ENCODE data around the gene OPRM1.
A peak's percentile ranks its signal among the peaks of the same experiment; 100 is the strongest.
"Not testable (repeated sequence)": the region's sequence is repeated elsewhere in the genome, so short reads cannot be mapped to it uniquely, and the experiment has no call there.

Gene OPRM1

DNA sequence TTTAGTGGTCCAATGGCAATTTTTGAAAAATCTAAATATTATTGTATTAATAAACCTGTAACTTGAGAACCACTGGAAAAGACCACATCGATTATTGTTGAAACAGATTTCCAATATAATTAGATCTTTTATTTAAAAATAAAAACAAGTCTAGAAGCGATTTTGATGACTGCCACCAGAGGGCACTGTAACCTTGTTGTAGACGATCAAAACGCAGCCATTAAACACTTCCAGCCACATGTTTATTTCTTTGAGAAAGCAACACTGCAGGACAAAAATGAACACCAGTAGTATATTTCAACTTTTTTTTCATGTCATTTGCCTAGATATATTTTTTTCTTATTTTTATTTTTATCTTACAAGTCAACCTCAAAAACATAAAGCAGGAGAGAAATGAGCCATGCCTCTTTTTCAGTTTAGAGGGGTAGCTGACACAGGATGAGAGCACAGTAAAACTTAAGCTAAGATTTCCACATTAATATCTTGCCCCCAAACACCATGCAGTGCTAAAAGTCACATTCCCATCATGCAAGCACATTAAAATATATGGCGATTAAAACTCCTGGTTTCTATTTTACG lies 115.4 kb downstream of the OPRM1 start:
- peak; percentile 2 for DNase-seq

DNA sequence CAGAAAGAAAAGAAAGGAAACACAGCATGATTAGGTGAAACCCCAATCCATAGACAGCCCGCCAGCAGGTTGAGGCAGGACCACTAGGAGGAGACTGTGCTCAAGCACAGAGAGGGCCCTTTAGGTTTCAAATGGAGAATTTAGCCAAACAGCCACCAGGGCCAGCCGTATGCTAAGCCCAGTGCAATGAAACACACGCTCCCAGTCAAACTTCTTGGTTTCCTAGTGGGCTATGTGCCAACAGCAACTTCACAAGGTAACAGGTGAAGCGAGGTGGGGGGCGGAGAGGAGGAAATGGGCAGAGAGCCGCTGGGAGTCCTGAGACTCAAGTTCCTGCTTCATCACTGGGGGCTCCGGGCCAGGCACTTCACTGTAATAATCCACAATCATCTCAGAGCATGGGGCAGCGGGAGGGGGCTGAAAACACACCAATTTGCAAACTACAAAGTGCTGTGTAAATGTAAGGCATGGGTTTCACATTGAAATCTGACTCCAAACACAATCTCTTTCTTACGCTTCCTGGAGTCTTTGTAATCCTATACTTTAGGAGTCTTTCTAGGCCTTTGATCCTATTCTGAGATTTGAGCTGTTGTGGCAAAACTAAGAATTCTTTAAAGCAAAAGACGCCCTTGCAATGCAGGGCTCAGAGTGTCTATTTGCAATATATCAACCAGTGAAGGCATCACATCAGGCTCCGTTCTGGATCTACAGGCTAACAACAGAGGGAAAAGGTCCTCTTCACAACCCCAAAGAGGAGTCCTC lies 117.3 kb downstream of the OPRM1 start:
- DNase-seq: peak; percentile 58

DNA sequence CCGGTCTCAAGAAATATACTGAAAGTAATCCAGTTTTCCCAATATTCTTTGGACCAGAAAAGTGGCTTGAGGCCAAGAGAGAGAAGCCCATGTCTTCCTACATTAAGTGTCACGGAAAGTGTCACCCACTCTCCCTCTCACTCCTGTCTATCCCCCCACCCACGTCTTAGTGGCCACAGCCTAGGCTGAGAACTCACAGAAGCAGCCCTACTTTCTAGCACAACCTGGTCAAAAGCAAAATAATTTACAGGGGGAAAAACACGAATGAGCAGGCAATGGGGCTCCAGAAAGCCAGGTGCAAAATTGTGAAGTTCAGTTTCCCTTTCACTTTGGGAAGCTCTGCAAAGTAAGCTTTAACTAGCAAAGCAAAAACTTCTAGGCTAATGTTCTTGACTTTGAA lies 118.0 kb downstream of the OPRM1 start:
- no peak for DNase-seq

DNA sequence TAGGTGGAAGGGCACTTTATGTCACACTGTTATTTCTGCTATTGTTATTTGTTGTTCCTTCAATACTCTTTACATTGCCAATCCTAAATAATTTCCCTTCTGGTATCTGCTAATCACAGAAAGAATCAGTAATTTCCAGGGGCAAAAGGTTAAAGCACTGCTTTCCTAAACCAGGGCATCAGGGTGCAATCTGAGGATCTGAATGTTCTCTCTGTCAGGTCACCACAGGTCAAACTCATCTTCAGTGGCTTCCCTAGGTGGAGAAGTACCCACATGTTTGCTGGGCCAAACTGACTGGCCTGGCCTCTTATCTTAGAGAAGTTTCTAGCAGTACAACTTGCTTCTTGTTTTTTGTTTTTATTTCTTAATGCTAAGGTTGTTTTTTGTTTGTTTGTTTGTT lies 118.7 kb downstream of the OPRM1 start:
- no peak for DNase-seq

DNA sequence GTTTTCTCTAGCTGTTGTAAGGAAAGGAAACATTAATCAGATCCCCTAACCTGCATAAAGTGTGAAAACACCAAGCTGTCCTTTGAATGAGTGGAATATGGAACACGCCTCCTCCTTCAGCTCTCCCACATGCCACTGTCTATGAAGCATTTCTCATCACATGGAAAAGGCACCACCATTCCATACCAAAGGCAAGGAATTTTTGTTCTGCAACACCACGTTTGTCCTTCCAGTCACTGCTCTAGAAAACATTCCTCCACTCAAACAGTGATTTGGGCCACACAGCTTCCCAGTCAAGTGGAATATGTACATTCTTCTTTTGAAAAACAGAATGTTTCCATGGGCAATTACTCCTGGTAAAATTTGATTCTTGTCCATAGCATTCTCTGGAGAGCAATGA lies 120.1 kb downstream of the OPRM1 start:
- DNase-seq: no peak

DNA sequence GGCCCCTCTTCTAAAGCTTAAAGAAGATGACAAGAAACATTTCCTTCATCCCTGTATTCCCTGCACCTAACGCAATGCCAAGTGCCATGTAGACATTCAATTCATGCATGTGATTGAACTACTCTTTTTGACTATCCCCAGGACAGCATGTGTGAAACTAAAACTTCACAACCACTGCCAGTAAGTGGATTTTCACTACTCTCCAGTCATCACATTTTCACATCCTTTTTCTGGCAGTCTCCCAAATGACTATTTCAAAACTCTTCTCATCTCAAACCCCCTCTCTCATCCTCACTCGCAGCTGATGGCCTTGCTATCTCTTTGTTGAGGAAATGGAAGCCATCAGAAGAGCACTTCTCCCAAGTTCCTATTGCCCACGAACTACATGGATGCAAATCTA lies 122.6 kb downstream of the OPRM1 start:
- DNase-seq: no peak

DNA sequence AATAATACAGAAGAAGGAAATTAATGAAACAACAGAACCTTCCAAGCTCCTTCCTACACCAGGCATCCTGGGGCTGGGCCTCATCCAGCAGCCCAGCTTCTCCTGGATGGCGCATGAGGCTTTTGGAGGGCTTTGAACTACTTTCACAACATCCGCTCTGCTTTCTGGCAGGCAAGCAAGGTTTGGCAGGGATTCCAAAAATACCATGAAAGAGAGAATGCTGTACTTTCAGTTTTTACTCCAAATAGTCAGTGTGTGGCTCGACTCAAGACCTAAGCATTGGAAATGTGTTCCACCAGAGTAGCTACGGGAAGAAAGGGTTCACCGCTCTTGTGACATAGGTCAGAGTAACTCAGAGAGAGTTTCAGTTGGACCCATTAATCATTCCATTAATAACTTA lies 125.4 kb downstream of the OPRM1 start:
- DNase-seq: no peak

DNA sequence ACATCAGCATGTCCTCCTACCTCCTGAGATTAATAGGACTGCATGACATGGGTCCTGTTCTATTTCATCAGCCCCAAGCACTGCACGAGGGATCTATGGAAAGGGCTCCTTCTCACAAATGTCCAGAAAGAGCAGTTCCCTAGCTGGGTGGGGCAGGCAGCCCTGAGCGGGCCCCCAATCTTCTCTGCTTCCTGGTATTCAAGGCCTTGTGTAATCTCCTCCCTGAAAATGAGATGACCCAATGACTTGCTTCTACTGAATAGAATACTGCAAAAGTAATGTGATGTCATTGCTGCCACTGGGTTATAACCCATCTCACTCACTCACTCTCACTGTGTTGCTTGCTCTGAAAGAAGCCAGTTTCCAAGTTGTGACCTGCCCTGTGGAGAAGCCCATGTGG lies 126.4 kb downstream of the OPRM1 start:
- no peak for DNase-seq

DNA sequence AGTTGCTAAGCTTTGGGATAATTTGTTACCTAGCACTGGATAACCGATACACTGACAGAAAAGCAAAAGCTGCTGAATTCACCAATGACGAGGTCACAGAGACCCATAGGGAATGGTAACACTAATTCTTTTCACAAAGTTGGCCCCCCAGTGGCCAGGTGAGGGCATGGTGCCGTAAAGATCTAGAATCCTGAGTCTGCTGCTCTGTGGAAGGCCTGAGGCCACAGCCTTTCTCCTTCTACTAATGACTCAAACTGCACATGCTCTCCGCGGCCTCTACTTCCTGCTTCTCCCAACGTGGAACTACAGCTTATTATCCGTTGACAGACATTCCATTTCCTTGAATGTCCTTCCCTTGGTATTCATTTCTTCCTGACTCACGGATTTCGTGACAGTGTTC lies 127.1 kb downstream of the OPRM1 start:
- DNase-seq: no peak

DNA sequence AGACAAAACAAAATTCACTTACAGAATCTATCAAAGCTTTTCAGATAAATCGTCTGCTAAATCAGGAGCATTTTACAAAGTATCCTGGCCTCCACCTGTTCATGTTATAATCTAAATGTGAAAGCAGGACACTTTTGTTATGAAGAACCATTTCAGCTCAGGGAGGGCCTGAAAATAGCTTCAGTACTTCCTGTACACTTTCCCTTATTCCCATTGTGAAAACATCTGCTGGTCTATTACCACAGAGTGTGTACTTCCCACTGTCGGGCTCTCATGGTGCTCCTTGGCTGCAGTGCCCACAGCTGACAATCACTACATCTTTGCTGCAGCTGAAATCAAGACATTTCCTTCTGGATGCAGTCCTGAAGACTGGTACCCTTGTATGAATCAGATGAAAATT lies 128.1 kb downstream of the OPRM1 start:
- no peak for DNase-seq

DNA sequence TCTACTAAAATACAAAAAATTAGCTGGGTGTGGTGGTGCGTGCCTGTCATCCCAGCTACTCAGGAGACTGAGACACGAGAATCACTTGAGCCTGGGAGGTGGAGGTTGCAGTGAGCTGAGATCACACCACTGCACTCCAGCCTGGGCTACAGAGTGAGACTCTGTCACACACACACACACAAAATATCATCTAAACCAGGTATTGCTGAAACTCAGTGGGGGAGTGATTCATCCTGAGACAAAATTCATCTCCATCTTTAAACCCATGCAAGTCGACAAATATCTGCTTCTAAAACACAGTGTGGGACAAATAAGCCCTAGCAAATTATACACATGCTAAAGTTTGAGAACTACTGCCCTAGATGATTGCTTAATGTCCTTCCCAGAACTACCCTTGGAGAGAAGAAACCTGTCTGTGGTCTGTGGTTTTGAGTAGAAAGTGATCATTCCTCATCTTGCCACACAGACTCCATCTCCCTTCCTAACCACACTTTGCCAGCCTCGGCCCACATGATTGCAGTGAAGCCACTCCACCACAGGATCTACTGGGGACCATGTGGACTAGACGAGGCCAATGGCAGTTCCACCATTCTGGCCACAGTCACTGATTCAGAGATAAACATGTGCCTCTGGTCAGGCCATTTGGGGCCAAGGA lies 130.3 kb downstream of the OPRM1 start:
- no peak for DNase-seq

DNA sequence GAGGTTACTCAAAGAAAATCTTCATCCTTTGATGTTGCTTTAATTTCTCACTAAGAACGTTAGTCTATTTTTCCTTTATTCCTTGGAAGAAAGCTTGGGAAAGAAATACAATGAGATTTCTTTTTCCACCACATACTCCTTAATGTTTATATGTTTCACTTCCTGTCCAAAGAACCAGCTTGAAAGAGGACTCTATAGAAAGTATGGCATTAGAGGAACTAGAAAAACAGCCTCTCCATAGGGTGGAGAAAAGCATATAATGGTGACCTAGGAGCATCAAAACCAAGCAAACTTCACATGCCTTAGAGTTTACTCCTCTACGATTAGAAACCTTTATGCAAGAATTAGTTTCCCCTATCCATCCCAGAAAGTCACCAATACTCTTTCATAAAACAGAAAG lies 131.1 kb downstream of the OPRM1 start:
- DNase-seq: no peak

DNA sequence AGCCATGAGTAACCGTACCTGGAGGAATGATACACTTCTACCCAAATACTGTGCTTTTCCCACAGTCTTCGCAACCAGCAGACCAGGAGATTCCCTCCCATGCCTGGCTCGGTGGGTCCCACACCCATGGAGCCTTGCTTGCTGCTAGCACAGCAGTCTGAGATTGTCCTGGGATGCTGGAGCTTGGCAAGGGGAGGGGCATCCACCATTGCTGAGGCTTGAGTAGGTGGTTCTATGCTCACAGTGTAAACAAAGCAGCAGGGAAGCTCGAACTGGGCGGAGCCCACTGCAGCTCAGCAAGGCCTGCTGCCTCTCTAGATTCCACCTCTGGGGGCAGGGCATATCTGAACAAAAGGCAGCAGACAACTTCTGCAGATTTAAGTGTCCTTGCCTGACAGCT lies 133.4 kb downstream of the OPRM1 start:
- DNase-seq: not testable (repeated sequence)

DNA sequence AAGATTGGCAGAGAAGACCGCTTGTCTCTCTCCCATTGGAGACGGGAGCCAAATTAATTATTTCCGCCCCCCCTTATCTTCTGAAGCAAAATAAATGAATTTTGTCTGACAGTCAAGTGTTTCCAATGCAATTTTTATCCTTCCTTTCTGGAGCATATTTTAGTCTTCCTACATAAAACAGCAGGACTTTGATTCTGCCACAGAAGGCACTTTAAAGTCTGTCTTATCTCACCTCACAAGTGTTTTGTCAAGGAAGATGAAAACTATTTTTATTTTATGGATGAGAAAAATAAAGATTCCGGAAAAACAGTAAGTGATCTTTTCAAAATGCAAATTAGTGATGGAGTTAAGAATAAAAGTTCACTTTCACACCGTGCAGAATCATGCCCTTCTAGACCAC lies 140.4 kb downstream of the OPRM1 start:
- DNase-seq: no peak

DNA sequence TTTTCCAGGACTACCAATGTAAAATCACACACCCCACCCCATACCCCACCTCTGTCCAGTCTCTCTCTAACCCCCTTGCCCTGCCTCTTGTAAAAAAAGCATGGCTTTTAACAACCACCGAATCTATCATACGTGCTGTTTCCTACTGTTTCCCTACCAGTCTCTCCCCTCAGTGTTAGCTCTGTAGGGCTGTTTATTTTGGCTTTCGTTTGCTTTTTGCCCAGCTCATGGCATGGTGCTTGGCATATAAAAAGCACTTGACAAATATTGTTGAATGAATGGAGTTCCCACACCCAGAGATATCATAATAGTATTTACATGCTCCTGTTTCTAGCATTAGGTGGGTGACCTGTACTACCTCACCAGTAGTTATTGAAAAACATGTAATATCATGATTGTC lies 148.2 kb downstream of the OPRM1 start:
- no peak for DNase-seq

DNA sequence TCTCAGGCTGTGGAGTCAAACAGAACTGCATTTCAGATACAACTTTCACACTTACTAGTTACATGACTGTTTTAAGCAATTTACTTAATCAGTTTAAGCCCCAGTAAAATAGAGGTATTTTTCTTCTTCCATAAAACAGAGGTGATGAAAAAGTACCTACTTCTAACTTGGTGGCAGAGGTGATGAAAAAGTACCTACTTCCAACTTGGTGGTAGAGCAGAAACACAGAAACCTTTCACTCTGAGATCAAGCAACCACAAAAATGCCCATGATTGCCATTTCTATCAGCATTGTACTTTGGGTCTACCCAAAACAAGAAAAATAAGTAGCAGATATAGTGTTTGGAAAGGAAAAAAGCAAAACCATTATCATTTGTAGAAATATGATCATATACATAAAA lies 148.7 kb downstream of the OPRM1 start:
- no peak for DNase-seq

DNA sequence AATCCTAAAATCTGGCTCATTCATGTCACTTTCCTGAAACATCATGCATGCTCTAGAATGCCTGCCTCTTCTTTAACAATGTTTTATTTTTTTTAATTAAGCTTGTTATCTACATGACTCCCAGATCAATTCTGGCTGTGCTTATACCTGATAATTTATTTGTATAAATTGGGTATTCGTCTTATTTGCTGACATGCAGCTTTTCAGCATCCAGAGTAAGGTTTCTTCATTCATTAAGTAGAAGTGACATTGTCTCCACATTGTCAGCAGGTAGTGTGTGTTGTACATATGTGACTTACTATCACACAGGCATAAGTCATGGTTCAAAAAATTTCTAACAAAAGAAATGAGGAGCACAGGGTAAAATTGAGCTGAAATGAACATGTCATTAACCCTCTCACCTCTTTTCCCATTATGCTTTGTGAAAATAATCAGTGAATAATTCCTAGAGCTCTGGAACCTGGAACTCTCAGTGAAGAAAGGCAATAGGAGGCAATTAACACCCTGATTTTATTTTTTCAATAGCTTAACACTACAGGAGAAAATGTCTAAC lies 157.4 kb downstream of the OPRM1 start:
- no peak for DNase-seq

DNA sequence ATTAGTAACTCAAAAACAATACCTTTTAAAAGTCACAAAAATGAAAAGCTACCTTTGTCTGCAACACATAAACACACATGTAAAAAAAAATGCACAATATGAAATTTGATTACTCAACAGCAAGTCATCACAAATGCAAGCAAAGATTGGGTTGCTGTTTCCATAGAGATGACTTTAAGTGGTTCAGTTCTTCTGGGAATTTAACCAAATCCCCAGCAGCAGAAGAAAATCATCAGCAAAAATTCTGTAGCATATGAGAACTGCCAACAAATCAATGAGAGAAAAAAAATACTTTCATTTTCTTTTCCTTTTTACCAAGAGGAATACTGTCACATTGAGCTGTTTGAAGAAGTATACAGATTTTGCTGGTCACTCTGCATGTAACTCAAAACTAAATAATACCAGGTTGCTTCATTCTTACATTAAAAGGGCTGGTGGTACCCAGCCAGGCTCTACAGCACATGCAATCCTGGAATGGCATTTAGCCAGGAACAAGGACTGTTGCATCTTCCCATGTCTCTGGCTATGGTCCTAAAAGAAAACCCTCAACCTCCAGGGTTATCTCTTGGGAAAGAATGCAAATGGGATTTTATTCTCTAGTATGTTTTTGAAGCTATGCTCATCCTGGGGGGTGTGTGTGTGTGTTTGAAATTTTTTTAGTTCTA lies 158.3 kb downstream of the OPRM1 start:
- no peak for DNase-seq

DNA sequence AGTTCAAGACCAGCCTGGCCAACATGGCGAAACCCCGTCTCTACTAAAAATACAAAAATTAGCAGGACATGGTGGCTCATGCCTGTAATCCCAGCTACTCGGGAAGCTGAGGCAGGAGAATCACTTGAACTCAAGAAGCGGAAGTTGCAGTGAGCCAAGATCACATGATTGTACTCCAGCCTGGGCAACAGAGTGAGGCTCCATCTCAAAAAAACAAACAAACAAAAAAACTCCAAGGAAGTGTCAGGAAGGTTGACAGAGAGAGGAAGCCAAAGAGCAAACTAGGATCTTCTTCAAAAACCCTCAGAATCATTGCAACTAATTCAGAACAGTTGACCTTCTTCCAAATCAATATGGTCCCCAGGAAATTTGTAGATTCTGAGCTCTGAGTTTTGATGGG lies 162.6 kb downstream of the OPRM1 start:
- DNase-seq: not testable (repeated sequence)

DNA sequence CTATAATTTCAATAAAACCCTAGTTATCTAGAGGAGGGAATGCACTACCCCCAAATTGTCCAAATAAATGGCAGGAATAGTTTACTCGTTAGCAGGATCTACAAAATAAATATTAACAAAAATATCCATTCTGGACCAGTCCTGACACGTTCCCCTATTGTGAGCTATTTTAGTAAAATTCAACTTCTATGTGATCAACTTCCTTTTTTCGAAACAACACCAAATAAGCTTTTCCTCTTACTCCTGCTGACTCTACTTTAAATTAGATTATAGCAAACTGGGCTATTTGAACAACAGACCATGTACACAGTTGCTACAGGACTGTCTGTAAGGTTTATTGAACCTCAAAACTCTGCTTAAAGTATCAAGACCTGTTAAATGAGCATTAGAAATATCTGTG lies 163.3 kb downstream of the OPRM1 start:
- DNase-seq: no peak

DNA sequence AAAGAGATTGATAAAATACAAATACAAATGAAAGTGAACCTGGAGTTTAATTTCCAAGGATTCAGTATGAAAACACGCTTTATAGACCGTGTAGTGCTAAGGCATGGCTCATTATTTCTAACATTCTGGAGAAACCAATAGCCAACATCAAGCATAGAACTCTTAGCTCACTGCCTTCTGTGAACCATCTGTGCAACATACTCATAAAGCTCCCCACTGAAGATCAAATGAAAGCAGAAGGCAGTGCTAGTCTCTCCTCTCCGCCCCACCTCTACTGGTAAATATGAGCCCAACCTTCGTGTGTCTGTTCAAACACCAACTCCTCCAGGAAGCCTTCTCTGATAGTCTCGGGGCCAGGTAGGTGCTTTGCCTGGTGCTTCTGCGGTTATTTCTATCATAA lies 163.9 kb downstream of the OPRM1 start:
- no peak for DNase-seq

DNA sequence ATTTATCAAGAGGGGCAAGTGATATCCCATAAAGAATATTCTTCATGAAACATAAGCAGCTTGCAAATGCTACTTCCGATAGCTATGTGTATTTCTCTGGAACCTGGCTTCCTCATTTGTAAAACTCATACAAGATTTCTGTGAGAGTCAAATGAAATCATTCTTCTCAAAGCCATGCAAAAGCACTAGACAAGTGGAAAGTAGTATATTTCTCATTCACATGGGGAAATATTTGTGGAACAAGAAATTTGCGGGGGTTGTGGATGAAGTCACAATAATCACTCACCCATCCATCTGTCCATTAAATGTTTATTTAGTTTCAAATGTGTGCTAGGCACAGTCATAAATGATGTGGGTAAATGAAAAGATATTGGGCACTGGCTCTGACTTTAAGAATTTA lies 167.1 kb downstream of the OPRM1 start:
- no peak for DNase-seq

DNA sequence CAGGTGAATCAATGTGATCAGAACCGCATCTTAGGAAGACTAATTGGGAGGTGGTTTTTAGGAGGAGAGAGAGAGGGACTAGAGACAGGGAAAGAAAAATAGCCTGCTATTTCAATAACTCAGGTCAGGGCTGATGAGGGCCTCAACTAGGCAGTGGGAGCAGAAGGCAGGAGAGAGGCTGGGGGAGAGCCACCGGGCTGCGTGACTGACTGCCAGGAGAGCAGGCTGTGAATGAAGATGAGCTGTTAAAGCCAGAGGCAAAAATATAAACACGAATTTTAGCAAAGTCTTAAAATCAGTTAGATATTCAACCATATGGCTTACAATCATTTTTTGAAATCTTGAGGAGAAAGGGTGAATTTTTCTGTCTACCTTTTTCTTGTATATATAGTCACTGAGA lies 168.0 kb downstream of the OPRM1 start:
- no peak for DNase-seq

DNA sequence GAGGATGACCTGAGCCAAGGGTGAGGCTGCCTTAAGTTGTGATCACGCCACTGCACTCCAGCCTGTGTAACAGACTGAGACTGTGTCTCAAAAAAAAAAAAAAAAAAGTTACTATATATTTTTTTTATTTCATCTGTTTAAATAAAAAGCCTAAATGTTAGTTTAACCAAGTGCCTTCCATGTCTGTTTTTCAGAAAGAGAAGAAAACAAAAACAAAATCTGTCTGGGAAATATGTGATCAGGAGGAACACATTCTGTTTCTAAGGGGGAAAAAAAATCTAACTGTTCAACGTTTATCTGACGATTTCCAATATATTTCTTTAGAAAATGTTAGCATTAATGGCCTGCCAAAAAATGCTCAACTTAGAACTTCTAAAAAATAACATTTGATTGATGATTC lies 170.5 kb downstream of the OPRM1 start:
- DNase-seq: no peak
